Thyroid gland (tissue), 4 donors: Measurements from ENCODE around the gene POM121L2. TPM values are rescaled to one million over a fixed set of nuclear protein-coding genes. Genes with fewer than 3 reads are reported as not detected.
"Not testable (repeated sequence)": the region's sequence is repeated elsewhere in the genome, so short reads cannot be mapped to it uniquely, and the experiment has no call there.

Experiments used
- DNase-seq, 2 donors: peaks; one replicate each; pipeline ENCODE4 v3.0.0-alpha.2; 2019
- H3K27ac ChIP-seq, 3 donors: fragments of 200-600 bp; sonication (generic); 1 replicate in 2 of 3; 2 replicates in 1 of 3; pipeline ENCODE4 v1.5.1; 2016 to 2019; ENCODE audit warnings: mild to moderate bottlenecking in 1 of 3, moderate library complexity in 1 of 3
- H3K27me3 ChIP-seq: fragments of 200-600 bp; sonication (generic); one replicate; pipeline ENCODE4 v1.5.1; 2019
- H3K36me3 ChIP-seq, 2 donors: fragments of 200-600 bp; sonication (generic); one replicate each; pipeline ENCODE4 v1.5.1; 2016 to 2019
- H3K4me1 ChIP-seq, 2 donors: fragments of 200-600 bp; sonication (generic); one replicate each; pipeline ENCODE4 v1.5.1; 2017 to 2019
- H3K4me3 ChIP-seq, 3 donors: fragments of 200-600 bp; sonication (generic); replicated peaks in 1 of 3; 1 replicate in 2 of 3; 2 replicates in 1 of 3; pipeline ENCODE4 v1.5.1; 2016; ENCODE audit warnings: mild to moderate bottlenecking in 1 of 3
- H3K9me3 ChIP-seq: fragments of 200-600 bp; sonication (generic); one replicate; pipeline ENCODE4 v1.5.1; 2017
- CTCF ChIP-seq, 6 experiments: fragments of 200-600 bp in 3 of 6; fragments of 450-650 bp in 3 of 6; sonication (generic) in 3 of 6; IDR thresholded peaks; one replicate each; pipeline ENCODE4 v1.5.1; 2016 to 2019; ENCODE audit warnings: antibody characterized with exemption in 6 of 6, mild to moderate bottlenecking in 2 of 6, inconsistent platforms in 1 of 6, moderate library complexity in 1 of 6
- POLR2A ChIP-seq, 2 donors: fragments of 450-650 bp; IDR thresholded peaks; one replicate each; pipeline ENCODE4 v1.6.1; 2017; ENCODE audit warnings: antibody characterized with exemption in 2 of 2, mild to moderate bottlenecking in 2 of 2, moderate library complexity in 1 of 2
- WGBS, 2 donors: methylation state at CpG; one replicate each; pipeline ENCODE4 v1.1.5; 2017; 5-methylcytosine and 5-hydroxymethylcytosine counted together
- intact Hi-C: fragments of 100-400 bp; cut with DNase I; formaldehyde crosslinking; loops from one replicate; pipeline ENCODE4 v1.15.1; 2023
- total RNA-seq, 4 donors: library from RNA; depleted of rRNA; stranded (reverse); fragments of >200 nt; gene quantifications; one replicate each; pipeline ENCODE4 v1.2.3, GENCODE V29; 2016

The POM121L2 gene
- total RNA-seq, 4 donors from 2014 or later, result not detected

- no peaks in the 10 kb centered on the region for H3K9me3 ChIP-seq
- intact Hi-C loops, result no loop called here
- no peak overlapping the region for H3K4me3 ChIP-seq
- H3K27me3 ChIP-seq, result peaks cover 32% of the 10 kb centered on the region
- H3K36me3 ChIP-seq, result no peaks in the 10 kb centered on the region
- TF ChIP-seq CTCF (IDR thresholded peaks at IDR 0.05) (no peak), POLR2A (IDR thresholded peaks at IDR 0.05) (no peak)
- no peaks in the 10 kb centered on the region for H3K4me1 ChIP-seq
- H3K27ac ChIP-seq, result no peak overlapping the region
- no peak for DNase-seq
- 70 to 71% methylated on average over 11 of the region's 11 CpGs for WGBS, 2 donors
These were observed 38.3 kb downstream of the POM121L2 start for GRCh38 chr6:27273783-27274182.

GRCh38 chr6:27268803-27269202 lies 43.3 kb downstream of the POM121L2 start:
- no peaks in the 10 kb centered on the region for H3K4me1 ChIP-seq
- DNase-seq, result no peak
- H3K27me3 ChIP-seq, result peaks cover 42% of the 10 kb centered on the region

GRCh38 chr6:27267857-27268434 lies 44.1 kb downstream of the POM121L2 start:
- H3K9me3 ChIP-seq, result no peaks in the 10 kb centered on the region
- 14 to 16% methylated on average over 22 of the region's 22 CpGs for WGBS, 2 donors

More at GRCh38 chr6:27268803-27269202, 43.3 kb downstream of the POM121L2 start:
- intact Hi-C loops, result no loop called here
- TF ChIP-seq POLR2A (IDR thresholded peaks at IDR 0.05), result no peak
- no peak for TF ChIP-seq CTCF (IDR thresholded peaks at IDR 0.05)
- H3K27ac ChIP-seq, result no peak overlapping the region
- H3K36me3 ChIP-seq, result no peaks in the 10 kb centered on the region
- WGBS, 2 donors, result 79 to 90% methylated on average over 14 of the region's 14 CpGs
- no peak overlapping the region for H3K4me3 ChIP-seq
- H3K9me3 ChIP-seq, result no peaks in the 10 kb centered on the region

GRCh38 chr6:27267003-27267402 lies 45.1 kb downstream of the POM121L2 start:
- 93 to 97% methylated on average over 3 of the region's 3 CpGs for WGBS, 2 donors
- H3K27ac ChIP-seq, H3K9me3 ChIP-seq, H3K4me3 ChIP-seq, intact Hi-C loops, H3K4me1 ChIP-seq, H3K36me3 ChIP-seq, DNase-seq: not testable (repeated sequence)
- peaks cover 43% of the 10 kb centered on the region for H3K27me3 ChIP-seq

More at GRCh38 chr6:27267857-27268434, 44.1 kb downstream of the POM121L2 start:
- no peak overlapping the region for H3K4me3 ChIP-seq
- H3K36me3 ChIP-seq, result no peaks in the 10 kb centered on the region
- no peaks in the 10 kb centered on the region for H3K4me1 ChIP-seq
- TF ChIP-seq CTCF (IDR thresholded peaks at IDR 0.05) (no peak), POLR2A (IDR thresholded peaks at IDR 0.05) (no peak)
- no peak for DNase-seq
- intact Hi-C loops, result no loop called here
- H3K27ac ChIP-seq, result no peak overlapping the region
- peaks cover 46% of the 10 kb centered on the region for H3K27me3 ChIP-seq

GRCh38 chr6:27263886-27264285 lies 48.2 kb downstream of the POM121L2 start:
- no peaks in the 10 kb centered on the region for H3K4me1 ChIP-seq
- WGBS, 2 donors, result 34 to 47% methylated on average over 8 of the region's 8 CpGs
- no peak overlapping the region for H3K27ac ChIP-seq
- H3K27me3 ChIP-seq, result peaks cover 36% of the 10 kb centered on the region
- intact Hi-C loops, result no loop called here
- no peak overlapping the region for H3K4me3 ChIP-seq
- H3K9me3 ChIP-seq, result no peaks in the 10 kb centered on the region
- no peak for TF ChIP-seq CTCF (IDR thresholded peaks at IDR 0.05)
- TF ChIP-seq POLR2A (IDR thresholded peaks at IDR 0.05), result no peak
- DNase-seq, result peak; percentile 20 to 34
- H3K36me3 ChIP-seq, result no peaks in the 10 kb centered on the region
